Smooth muscle cell (in vitro differentiated cells): ENCODE measurements around the gene SLF1. TPM values are rescaled to one million over a fixed set of nuclear protein-coding genes. Genes with fewer than 3 reads are reported as not detected.

Experiments used
- DNase-seq: peaks from one replicate; lab custom pipeline; 2025; ENCODE audit not compliant: unreplicated experiment; lab: John Stamatoyannopoulos, UW
- H2AFZ ChIP-seq: fragments of 200-600 bp; sonication (generic); 2 replicates; pipeline ENCODE4 v1.6.0; 2016; ENCODE audit warnings: antibody characterized with exemption, low read depth, mild to moderate bottlenecking
- H3F3A ChIP-seq: fragments of 200-600 bp; sonication (generic); 2 replicates; pipeline ENCODE4 v1.6.0; 2017; ENCODE audit warnings: antibody characterized with exemption, low read depth
- H3K27ac ChIP-seq: fragments of 200-600 bp; sonication (generic); 2 replicates; pipeline ENCODE4 v1.5.1; 2016; ENCODE audit warnings: low read depth, mild to moderate bottlenecking
- H3K27me3 ChIP-seq: fragments of 200-600 bp; sonication (generic); 2 replicates; pipeline ENCODE4 v1.6.1; 2016; ENCODE audit warnings: low read depth, mild to moderate bottlenecking
- H3K36me3 ChIP-seq: fragments of 200-600 bp; sonication (generic); 2 replicates; pipeline ENCODE4 v1.5.1; 2016; ENCODE audit warnings: low read depth
- H3K4me1 ChIP-seq: fragments of 200-600 bp; sonication (generic); 2 replicates; pipeline ENCODE4 v1.5.1; 2016; ENCODE audit warnings: low read depth
- H3K4me2 ChIP-seq: fragments of 200-600 bp; sonication (generic); 2 replicates; pipeline ENCODE4 v1.6.0; 2016; ENCODE audit warnings: mild to moderate bottlenecking
- H3K4me3 ChIP-seq: fragments of 200-600 bp; sonication (generic); 2 replicates; pipeline ENCODE4 v1.5.1; 2016; ENCODE audit warnings: mild to moderate bottlenecking
- H3K79me2 ChIP-seq: fragments of 200-600 bp; sonication (generic); 2 replicates; pipeline ENCODE4 v1.6.0; 2016; ENCODE audit warnings: low read depth, mild to moderate bottlenecking
- H3K9ac ChIP-seq: fragments of 200-600 bp; sonication (generic); 2 replicates; pipeline ENCODE4 v1.6.0; 2016; ENCODE audit warnings: low read depth
- H3K9me3 ChIP-seq: fragments of 200-600 bp; sonication (generic); replicated peaks from 2 replicates; pipeline ENCODE4 v1.5.1; 2016; ENCODE audit warnings: low read depth
- H4K20me1 ChIP-seq: fragments of 200-600 bp; sonication (generic); 2 replicates; pipeline ENCODE4 v1.6.0; 2016; ENCODE audit warnings: low read depth
- WGBS: methylation state at CpG from one replicate; pipeline ENCODE4 v1.1.7; 2016; ENCODE audit warnings: low lambda C conversion rate; 5-methylcytosine and 5-hydroxymethylcytosine counted together
- polyA plus RNA-seq: library from polyadenylated mRNA; unstranded; fragments of >200 nt; fragmentation: Nextera tagmentation; extraction: Ambion mirVana; gene quantifications from 2 replicates; pipeline ENCODE4 v1.2.1, GENCODE V29; 2016
- total RNA-seq: library from RNA; depleted of rRNA; stranded (reverse); fragments of >200 nt; gene quantifications from 2 replicates; pipeline ENCODE4 v1.2.3, GENCODE V29; 2014
- TF ChIP-seq, protein P1 (sequence below): fragments of 200-600 bp; sonication (generic); IDR thresholded peaks from 2 replicates; pipeline ENCODE4 v1.5.1; 2017; ENCODE audit warnings: borderline replicate concordance, mild to moderate bottlenecking, antibody characterized with exemption; ENCODE audit not compliant: insufficient read depth, poor library complexity, severe bottlenecking

The SLF1 gene
- total and polyA plus RNA-seq, 2 experiments from 2014 or later = 5.3 to 10.8 TPM

DNA sequence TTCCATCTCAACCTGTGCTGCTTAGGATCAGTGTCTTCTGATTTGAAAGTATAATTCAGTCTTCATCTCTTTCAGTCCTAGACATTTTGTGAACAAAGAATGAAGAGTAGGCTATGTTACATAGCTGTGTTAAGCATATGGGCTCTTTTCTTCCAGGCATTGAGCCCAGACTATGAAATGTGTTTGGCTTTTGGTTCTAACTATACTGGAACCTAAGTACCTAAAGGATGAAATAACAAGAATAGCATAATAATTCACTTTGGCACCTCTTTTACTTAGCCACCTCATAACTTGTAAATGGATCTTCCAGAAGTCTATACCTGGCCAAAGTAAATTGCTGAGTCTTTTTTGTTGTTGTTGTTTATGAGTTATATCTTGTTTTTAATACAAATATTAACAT is 71.4 kb downstream of the SLF1 start:
- TF ChIP-seq, protein P1, sequence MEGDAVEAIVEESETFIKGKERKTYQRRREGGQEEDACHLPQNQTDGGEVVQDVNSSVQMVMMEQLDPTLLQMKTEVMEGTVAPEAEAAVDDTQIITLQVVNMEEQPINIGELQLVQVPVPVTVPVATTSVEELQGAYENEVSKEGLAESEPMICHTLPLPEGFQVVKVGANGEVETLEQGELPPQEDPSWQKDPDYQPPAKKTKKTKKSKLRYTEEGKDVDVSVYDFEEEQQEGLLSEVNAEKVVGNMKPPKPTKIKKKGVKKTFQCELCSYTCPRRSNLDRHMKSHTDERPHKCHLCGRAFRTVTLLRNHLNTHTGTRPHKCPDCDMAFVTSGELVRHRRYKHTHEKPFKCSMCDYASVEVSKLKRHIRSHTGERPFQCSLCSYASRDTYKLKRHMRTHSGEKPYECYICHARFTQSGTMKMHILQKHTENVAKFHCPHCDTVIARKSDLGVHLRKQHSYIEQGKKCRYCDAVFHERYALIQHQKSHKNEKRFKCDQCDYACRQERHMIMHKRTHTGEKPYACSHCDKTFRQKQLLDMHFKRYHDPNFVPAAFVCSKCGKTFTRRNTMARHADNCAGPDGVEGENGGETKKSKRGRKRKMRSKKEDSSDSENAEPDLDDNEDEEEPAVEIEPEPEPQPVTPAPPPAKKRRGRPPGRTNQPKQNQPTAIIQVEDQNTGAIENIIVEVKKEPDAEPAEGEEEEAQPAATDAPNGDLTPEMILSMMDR = no peak
- H3K4me3 ChIP-seq = no peak overlapping the region

DNA sequence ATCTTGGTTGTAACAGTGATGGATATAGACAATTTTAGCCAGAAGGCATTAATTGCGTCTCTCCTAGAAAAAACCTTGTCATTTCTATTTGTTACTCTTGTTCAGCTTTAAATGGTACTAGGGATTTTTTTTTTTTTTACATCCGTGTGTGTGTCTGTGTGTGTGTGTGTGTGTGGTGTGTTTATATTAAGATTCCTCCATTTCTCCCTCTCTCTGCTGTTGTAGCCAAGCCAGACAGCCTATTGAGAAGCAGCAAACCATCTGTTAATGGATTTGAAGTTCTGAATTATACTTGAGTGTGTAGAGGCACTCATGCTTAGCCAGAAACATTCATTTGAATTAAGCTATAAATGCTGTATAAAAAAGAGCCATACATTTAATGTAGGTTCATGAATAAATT is 72.3 kb downstream of the SLF1 start:
- no peak overlapping the region for H3K4me3 ChIP-seq
- H3K4me1 ChIP-seq = no peaks in the 10 kb centered on the region
- no peak overlapping the region for H3K9ac ChIP-seq
- WGBS = 90% methylated on average over 2 of the region's 2 CpGs
- no peak overlapping the region for H3K4me2 ChIP-seq
- no peaks in the 10 kb centered on the region for H4K20me1 ChIP-seq
- no peaks in the 10 kb centered on the region for H3K36me3 ChIP-seq
- H3K9me3 ChIP-seq = no peaks in the 10 kb centered on the region
- no peaks in the 10 kb centered on the region for H3K27me3 ChIP-seq
- DNase-seq = no peak
- H3F3A ChIP-seq = no peaks in the 10 kb centered on the region
- no peak overlapping the region for H2AFZ ChIP-seq
- TF ChIP-seq, protein P1 = no peak
- no peaks in the 10 kb centered on the region for H3K79me2 ChIP-seq
- no peak overlapping the region for H3K27ac ChIP-seq

More for the DNA sequence above, 71.4 kb downstream of the SLF1 start:
- Histone ChIP-seq H3F3A (no peaks in the 10 kb centered on the region), H4K20me1 (no peaks in the 10 kb centered on the region), H3K4me2 (no peak overlapping the region), H3K4me1 (no peaks in the 10 kb centered on the region), H2AFZ (no peak overlapping the region), H3K9me3 (no peaks in the 10 kb centered on the region), H3K27ac (no peak overlapping the region), H3K9ac (no peak overlapping the region), H3K27me3 (no peaks in the 10 kb centered on the region), H3K79me2 (no peaks in the 10 kb centered on the region), H3K36me3 (no peaks in the 10 kb centered on the region)
- no peak for DNase-seq

DNA sequence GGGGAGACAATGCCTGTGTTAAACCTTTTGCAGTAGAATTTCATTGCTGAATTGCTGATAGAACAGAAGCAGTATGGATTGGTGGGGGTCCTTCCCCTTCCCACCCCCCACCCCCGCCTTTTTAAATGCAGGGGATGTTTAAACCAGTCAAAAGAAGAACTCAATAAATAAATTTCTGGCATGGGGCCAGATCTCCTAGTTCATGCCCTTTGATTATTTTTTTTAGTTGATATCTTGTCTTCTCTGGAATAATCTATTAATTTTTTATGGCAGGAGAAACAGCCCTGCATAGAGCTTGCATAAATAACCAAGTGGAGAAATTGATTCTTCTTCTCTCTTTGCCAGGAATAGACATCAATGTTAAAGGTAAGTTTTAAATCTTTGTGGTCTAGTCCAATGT is 72.8 kb downstream of the SLF1 start:
- H3K79me2 ChIP-seq = no peaks in the 10 kb centered on the region
- no peak overlapping the region for H3K4me3 ChIP-seq
- no peak overlapping the region for H3K4me2 ChIP-seq
- TF ChIP-seq, protein P1 = no peak
- H3K27ac ChIP-seq = no peak overlapping the region
- no peaks in the 10 kb centered on the region for H3F3A ChIP-seq
- H3K36me3 ChIP-seq = no peaks in the 10 kb centered on the region
- no peaks in the 10 kb centered on the region for H3K4me1 ChIP-seq
- no peaks in the 10 kb centered on the region for H3K9me3 ChIP-seq
- H2AFZ ChIP-seq = no peak overlapping the region
- no peaks in the 10 kb centered on the region for H3K27me3 ChIP-seq
- no peak overlapping the region for H3K9ac ChIP-seq
- no peaks in the 10 kb centered on the region for H4K20me1 ChIP-seq
- DNase-seq = no peak
- 100% methylated on average over 1 of the region's 1 CpG for WGBS

DNA sequence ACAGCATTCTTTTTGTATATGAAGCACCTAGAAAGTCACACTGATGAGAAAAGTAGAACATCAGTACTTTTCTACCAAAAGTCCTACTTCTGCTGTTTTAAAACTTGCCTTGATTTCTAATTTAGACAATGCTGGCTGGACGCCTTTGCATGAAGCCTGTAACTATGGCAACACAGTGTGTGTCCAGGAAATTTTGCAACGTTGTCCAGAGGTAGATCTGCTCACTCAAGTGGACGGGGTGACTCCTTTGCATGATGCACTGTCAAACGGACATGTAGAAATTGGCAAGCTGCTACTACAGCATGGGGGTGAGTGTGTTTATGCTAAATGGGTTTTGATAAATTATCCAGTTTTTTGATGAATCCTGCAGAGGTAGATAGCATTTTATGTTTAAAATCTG is 73.5 kb downstream of the SLF1 start:
- H2AFZ ChIP-seq = no peak overlapping the region
- no peaks in the 10 kb centered on the region for H3K4me1 ChIP-seq
- no peaks in the 10 kb centered on the region for H3K79me2 ChIP-seq
- H4K20me1 ChIP-seq = no peaks in the 10 kb centered on the region
- H3K36me3 ChIP-seq = no peaks in the 10 kb centered on the region
- no peaks in the 10 kb centered on the region for H3K9me3 ChIP-seq
- H3K9ac ChIP-seq = no peak overlapping the region
- no peak overlapping the region for H3K4me3 ChIP-seq
- DNase-seq = no peak
- TF ChIP-seq, protein P1 = no peak
- 78% methylated on average over 4 of the region's 4 CpGs for WGBS
- H3K27me3 ChIP-seq = no peaks in the 10 kb centered on the region
- no peaks in the 10 kb centered on the region for H3F3A ChIP-seq
- no peak overlapping the region for H3K4me2 ChIP-seq
- H3K27ac ChIP-seq = no peak overlapping the region
